Activated CD4-positive, alpha-beta T cell treated with anti-CD3 and anti-CD28 coated beads, Interleukin-2, amount 10 ng/mL, durations not matched to agents 24 days and 14 days (primary cell): ENCODE measurements around the gene CCDC167. TPM values are rescaled to one million over a fixed set of nuclear protein-coding genes. Genes with fewer than 3 reads are reported as not detected.
"Not testable (repeated sequence)": the region's sequence is repeated elsewhere in the genome, so short reads cannot be mapped to it uniquely, and the experiment has no call there.

Experiments used
- DNase-seq: peaks from one replicate; pipeline ENCODE4 v3.0.0; 2022
- H3K27ac Mint-ChIP-seq: one replicate; pipeline ENCODE4 v1.8.0; 2022; ENCODE audit warnings: mild to moderate bottlenecking, mixed read lengths
- H3K27me3 Mint-ChIP-seq: one replicate; pipeline ENCODE4 v1.8.0; 2022; ENCODE audit warnings: mixed read lengths
- H3K36me3 Mint-ChIP-seq: one replicate; pipeline ENCODE4 v1.8.0; 2022; ENCODE audit warnings: low read depth, mild to moderate bottlenecking, mixed read lengths
- H3K4me1 Mint-ChIP-seq: one replicate; pipeline ENCODE4 v1.8.0; 2021; ENCODE audit warnings: mixed read lengths
- H3K4me3 Mint-ChIP-seq: one replicate; pipeline ENCODE4 v1.8.0; 2022; ENCODE audit warnings: mild to moderate bottlenecking, moderate library complexity, mixed read lengths
- H3K9me3 Mint-ChIP-seq: one replicate; pipeline ENCODE4 v1.8.0; 2021; ENCODE audit warnings: mixed read lengths
- intact Hi-C: fragments of 100-400 bp; cut with micrococcal nuclease; formaldehyde crosslinking; loops from one replicate; pipeline ENCODE4 v1.15.1; 2023
- total RNA-seq: library from RNA; stranded (reverse); gene quantifications from 2 replicates; pipeline ENCODE4 v1.2.3, GENCODE V29; 2022

Gene CCDC167
- total RNA-seq, 1 donor from 2014 or later, result 62.4 TPM

GRCh38 chr6:37512400-37513011, 12.8 kb upstream of the CCDC167 start:
- Mint-ChIP-seq H3K4me1 (peaks cover 52% of the 10 kb centered on the region), H3K4me3 (no peak overlapping the region), H3K27ac (peak overlapping the region; percentile 8), H3K36me3 (peaks cover 1% of the 10 kb centered on the region), H3K27me3 (no peaks in the 10 kb centered on the region), H3K9me3 (peaks cover 4% of the 10 kb centered on the region)
- DNase-seq, result no peak
- intact Hi-C loops, result loop anchor here (10.0 kb wide), 1 partner anchor 258 kb away; the partner anchor contains the start of genes TBC1D22B and TMEM217

- intact Hi-C loops, result loop anchor here (10.0 kb wide), 1 partner anchor 257 kb away; the partner anchor contains the start of genes TBC1D22B and TMEM217
- H3K9me3 Mint-ChIP-seq, result peaks cover 4% of the 10 kb centered on the region
Observed at GRCh38 chr6:37511910-37512399, 12.3 kb upstream of the CCDC167 start.

GRCh38 chr6:37511201-37511600, 11.5 kb upstream of the CCDC167 start:
- intact Hi-C loops, result loop anchor here (10.0 kb wide), 1 partner anchor 256 kb away; the partner anchor contains the start of genes TBC1D22B and TMEM217
- no peak for DNase-seq
- peaks cover 40% of the 10 kb centered on the region for H3K4me1 Mint-ChIP-seq
- no peaks in the 10 kb centered on the region for H3K36me3 Mint-ChIP-seq
- no peaks in the 10 kb centered on the region for H3K27me3 Mint-ChIP-seq
- H3K27ac Mint-ChIP-seq, result no peak overlapping the region
- peaks cover 4% of the 10 kb centered on the region for H3K9me3 Mint-ChIP-seq
- H3K4me3 Mint-ChIP-seq, result no peak overlapping the region

More at GRCh38 chr6:37511910-37512399, 12.3 kb upstream of the CCDC167 start:
- no peak overlapping the region for H3K4me3 Mint-ChIP-seq
- peaks cover 48% of the 10 kb centered on the region for H3K4me1 Mint-ChIP-seq
- H3K36me3 Mint-ChIP-seq, result no peaks in the 10 kb centered on the region
- DNase-seq, result no peak
- H3K27me3 Mint-ChIP-seq, result no peaks in the 10 kb centered on the region
- H3K27ac Mint-ChIP-seq, result no peak overlapping the region

GRCh38 chr6:37507690-37508421, 8.2 kb upstream of the CCDC167 start:
- no peak overlapping the region for H3K4me3 Mint-ChIP-seq
- intact Hi-C loops, result no loop called here
- no peaks in the 10 kb centered on the region for H3K36me3 Mint-ChIP-seq
- peak overlapping the region; percentile 16 for H3K27ac Mint-ChIP-seq
- no peaks in the 10 kb centered on the region for H3K27me3 Mint-ChIP-seq
- H3K9me3 Mint-ChIP-seq, result peaks cover 4% of the 10 kb centered on the region
- DNase-seq, result no peak
- peaks cover 23% of the 10 kb centered on the region for H3K4me1 Mint-ChIP-seq

- peaks cover 31% of the 10 kb centered on the region for H3K4me1 Mint-ChIP-seq
- H3K36me3 Mint-ChIP-seq, result no peaks in the 10 kb centered on the region
- no peak overlapping the region for H3K27ac Mint-ChIP-seq
- no peak overlapping the region for H3K4me3 Mint-ChIP-seq
- intact Hi-C loops, result no loop called here
- no peaks in the 10 kb centered on the region for H3K27me3 Mint-ChIP-seq
- no peak for DNase-seq
- H3K9me3 Mint-ChIP-seq, result peaks cover 4% of the 10 kb centered on the region
Observed at GRCh38 chr6:37507077-37507476, 7.4 kb upstream of the CCDC167 start.

- H3K27ac Mint-ChIP-seq, result no peak overlapping the region
- intact Hi-C loops, result no loop called here
- no peaks in the 10 kb centered on the region for H3K27me3 Mint-ChIP-seq
- H3K36me3 Mint-ChIP-seq, result no peaks in the 10 kb centered on the region
- H3K4me3 Mint-ChIP-seq, result no peak overlapping the region
- peaks cover 4% of the 10 kb centered on the region for H3K9me3 Mint-ChIP-seq
- no peak for DNase-seq
- H3K4me1 Mint-ChIP-seq, result peaks cover 36% of the 10 kb centered on the region
Observed at GRCh38 chr6:37506479-37506878, 6.8 kb upstream of the CCDC167 start.

GRCh38 chr6:37504024-37504423, 4.3 kb upstream of the CCDC167 start:
- Mint-ChIP-seq H3K4me3 (no peak overlapping the region), H3K9me3 (peaks cover 4% of the 10 kb centered on the region), H3K4me1 (peaks cover 50% of the 10 kb centered on the region), H3K27me3 (no peaks in the 10 kb centered on the region), H3K36me3 (peaks cover 4% of the 10 kb centered on the region), H3K27ac (no peak overlapping the region)
- DNase-seq, result no peak
- intact Hi-C loops, result no loop called here

GRCh38 chr6:37503309-37503965, 3.7 kb upstream of the CCDC167 start:
- H3K27ac Mint-ChIP-seq, result peak overlapping the region; percentile 95
- H3K27me3 Mint-ChIP-seq, result no peaks in the 10 kb centered on the region
- peaks cover 2% of the 10 kb centered on the region for H3K9me3 Mint-ChIP-seq
- intact Hi-C loops, result no loop called here
- peaks cover 52% of the 10 kb centered on the region for H3K4me1 Mint-ChIP-seq
- no peak for DNase-seq
- H3K4me3 Mint-ChIP-seq, result no peak overlapping the region
- peaks cover 4% of the 10 kb centered on the region for H3K36me3 Mint-ChIP-seq

- Mint-ChIP-seq H3K9me3 (no peaks in the 10 kb centered on the region), H3K27ac (peak overlapping the region; percentile 95), H3K36me3 (peaks cover 4% of the 10 kb centered on the region), H3K4me1 (peaks cover 50% of the 10 kb centered on the region), H3K27me3 (no peaks in the 10 kb centered on the region), H3K4me3 (peak overlapping the region; percentile 60)
- intact Hi-C loops, result loop anchor here (1.0 kb wide), 1 partner anchor 51 kb away; no protein-coding TSS in a partner anchor
- DNase-seq, result peak; percentile 83
Observed at GRCh38 chr6:37502703-37503291, 3.1 kb upstream of the CCDC167 start.

- no peaks in the 10 kb centered on the region for H3K27me3 Mint-ChIP-seq
- H3K36me3 Mint-ChIP-seq, result peaks cover 4% of the 10 kb centered on the region
- H3K4me3 Mint-ChIP-seq, result peak overlapping the region; percentile 60
- no peaks in the 10 kb centered on the region for H3K9me3 Mint-ChIP-seq
- DNase-seq, result peak; percentile 82
- H3K4me1 Mint-ChIP-seq, result peaks cover 56% of the 10 kb centered on the region
- H3K27ac Mint-ChIP-seq, result peak overlapping the region; percentile 95
- intact Hi-C loops, result loop anchor here (1.0 kb wide), 1 partner anchor 51 kb away; no protein-coding TSS in a partner anchor
Observed at GRCh38 chr6:37501632-37502491, 2.2 kb upstream of the CCDC167 start.

- DNase-seq, intact Hi-C loops, H3K4me3 Mint-ChIP-seq, H3K36me3 Mint-ChIP-seq, H3K9me3 Mint-ChIP-seq, H3K27me3 Mint-ChIP-seq: not testable (repeated sequence)
- Mint-ChIP-seq H3K4me1 (peaks cover 59% of the 10 kb centered on the region), H3K27ac (peak overlapping the region; percentile 25)
Observed at GRCh38 chr6:37500904-37501303, 1.2 kb upstream of the CCDC167 start.

- H3K36me3 Mint-ChIP-seq, result peaks cover 14% of the 10 kb centered on the region
- intact Hi-C loops, result no loop called here
Observed at GRCh38 chr6:37500294-37500608, 558 bp upstream of the CCDC167 start.

More at GRCh38 chr6:37500294-37500608, 558 bp upstream of the CCDC167 start:
- Mint-ChIP-seq H3K27ac (peak overlapping the region; percentile 94), H3K27me3 (no peaks in the 10 kb centered on the region), H3K4me1 (peaks cover 65% of the 10 kb centered on the region), H3K9me3 (no peaks in the 10 kb centered on the region), H3K4me3 (peak overlapping the region; percentile 93)
- DNase-seq, result no peak
